Measurements from ENCODE around the gene LIN7B. TPM values are rescaled to one million over a fixed set of nuclear protein-coding genes. Genes with fewer than 3 reads are reported as not detected.

Gene LIN7B
- total and polyA plus RNA-seq, 9 of the 15 experiments (the other 6 are each of a cell fraction or from before 2014, with no cell fraction given): 0.89 to 15.7 (median 4.0) TPM

DNA sequence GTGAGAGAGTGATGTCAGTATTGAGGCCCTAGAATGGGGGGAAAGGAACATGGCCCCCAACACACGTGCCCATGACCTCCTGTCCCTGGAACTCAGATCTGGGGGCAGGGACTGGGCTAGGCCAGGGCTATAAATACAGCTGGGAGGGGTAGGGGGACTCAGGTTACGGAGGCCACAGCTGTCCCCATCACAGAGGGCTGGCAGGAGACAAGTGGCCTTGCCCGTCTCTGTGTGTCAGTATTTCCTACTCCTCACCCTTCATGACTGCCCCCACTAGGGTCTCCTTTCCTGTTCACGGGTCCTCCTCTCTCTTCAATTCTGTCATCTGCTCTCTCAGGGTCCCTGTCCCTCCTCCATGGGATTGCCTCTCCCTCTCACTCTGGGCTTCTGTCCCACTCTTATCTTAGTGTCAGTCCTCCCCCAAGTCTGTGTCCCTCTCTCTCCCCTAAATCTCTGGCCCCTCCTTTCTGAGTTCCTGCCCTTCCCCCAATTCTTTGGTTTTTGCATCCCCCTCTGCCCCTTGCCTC lies 41.7 kb downstream of the LIN7B start (continued):
- peak; percentile 36 for TF ChIP-seq CCNT2 (IDR thresholded peaks at IDR 0.05; ENCODE audit: borderline replicate concordance, extremely low read depth, insufficient read length, low read depth, low read length)
- no peak for TF ChIP-seq NUFIP1 (IDR thresholded peaks at IDR 0.05; ENCODE audit: partially characterized antibody)
- TF ChIP-seq, protein P1, sequence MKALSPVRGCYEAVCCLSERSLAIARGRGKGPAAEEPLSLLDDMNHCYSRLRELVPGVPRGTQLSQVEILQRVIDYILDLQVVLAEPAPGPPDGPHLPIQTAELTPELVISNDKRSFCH (CRISPR knock-in tag; IDR thresholded peaks at IDR 0.05): no peak
- TF ChIP-seq, protein P1 (tag; IDR thresholded peaks at IDR 0.05): no peak; the same call in 1 of the 2 replicates
- TF ChIP-seq ZNF124 (CRISPR knock-in tag; IDR thresholded peaks at IDR 0.05): no peak
- TF ChIP-seq, protein P2, sequence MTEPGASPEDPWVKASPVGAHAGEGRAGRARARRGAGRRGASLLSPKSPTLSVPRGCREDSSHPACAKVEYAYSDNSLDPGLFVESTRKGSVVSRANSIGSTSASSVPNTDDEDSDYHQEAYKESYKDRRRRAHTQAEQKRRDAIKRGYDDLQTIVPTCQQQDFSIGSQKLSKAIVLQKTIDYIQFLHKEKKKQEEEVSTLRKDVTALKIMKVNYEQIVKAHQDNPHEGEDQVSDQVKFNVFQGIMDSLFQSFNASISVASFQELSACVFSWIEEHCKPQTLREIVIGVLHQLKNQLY (CRISPR knock-in tag; conservative IDR thresholded peaks at IDR 0.05): no peak
- no peak for TF ChIP-seq CC2D1A (IDR thresholded peaks at IDR 0.05)
- TF ChIP-seq KDM5B (IDR thresholded peaks at IDR 0.05; ENCODE audit: insufficient replicate concordance, low read depth, low read length): no peak
- TF ChIP-seq ZNF41 (CRISPR knock-in tag; conservative IDR thresholded peaks at IDR 0.05): no peak
- no peak for TF ChIP-seq ZNF408 (CRISPR knock-in tag; IDR thresholded peaks at IDR 0.05; ENCODE audit: low read depth)
- TF ChIP-seq, protein P3, sequence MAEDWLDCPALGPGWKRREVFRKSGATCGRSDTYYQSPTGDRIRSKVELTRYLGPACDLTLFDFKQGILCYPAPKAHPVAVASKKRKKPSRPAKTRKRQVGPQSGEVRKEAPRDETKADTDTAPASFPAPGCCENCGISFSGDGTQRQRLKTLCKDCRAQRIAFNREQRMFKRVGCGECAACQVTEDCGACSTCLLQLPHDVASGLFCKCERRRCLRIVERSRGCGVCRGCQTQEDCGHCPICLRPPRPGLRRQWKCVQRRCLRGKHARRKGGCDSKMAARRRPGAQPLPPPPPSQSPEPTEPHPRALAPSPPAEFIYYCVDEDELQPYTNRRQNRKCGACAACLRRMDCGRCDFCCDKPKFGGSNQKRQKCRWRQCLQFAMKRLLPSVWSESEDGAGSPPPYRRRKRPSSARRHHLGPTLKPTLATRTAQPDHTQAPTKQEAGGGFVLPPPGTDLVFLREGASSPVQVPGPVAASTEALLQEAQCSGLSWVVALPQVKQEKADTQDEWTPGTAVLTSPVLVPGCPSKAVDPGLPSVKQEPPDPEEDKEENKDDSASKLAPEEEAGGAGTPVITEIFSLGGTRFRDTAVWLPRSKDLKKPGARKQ (CRISPR knock-in tag; IDR thresholded peaks at IDR 0.05): no peak
- TF ChIP-seq JUN (IDR thresholded peaks at IDR 0.05; ENCODE audit: borderline replicate concordance, low read depth, low read length): no peak
- no peak for TF ChIP-seq JUN (CRISPR knock-in tag; IDR thresholded peaks at IDR 0.05; ENCODE audit: borderline replicate concordance)
- TF ChIP-seq SAFB2 (IDR thresholded peaks at IDR 0.05; ENCODE audit: borderline replicate concordance, low read depth, low read length, severe bottlenecking): no peak
- TF ChIP-seq, protein P4, sequence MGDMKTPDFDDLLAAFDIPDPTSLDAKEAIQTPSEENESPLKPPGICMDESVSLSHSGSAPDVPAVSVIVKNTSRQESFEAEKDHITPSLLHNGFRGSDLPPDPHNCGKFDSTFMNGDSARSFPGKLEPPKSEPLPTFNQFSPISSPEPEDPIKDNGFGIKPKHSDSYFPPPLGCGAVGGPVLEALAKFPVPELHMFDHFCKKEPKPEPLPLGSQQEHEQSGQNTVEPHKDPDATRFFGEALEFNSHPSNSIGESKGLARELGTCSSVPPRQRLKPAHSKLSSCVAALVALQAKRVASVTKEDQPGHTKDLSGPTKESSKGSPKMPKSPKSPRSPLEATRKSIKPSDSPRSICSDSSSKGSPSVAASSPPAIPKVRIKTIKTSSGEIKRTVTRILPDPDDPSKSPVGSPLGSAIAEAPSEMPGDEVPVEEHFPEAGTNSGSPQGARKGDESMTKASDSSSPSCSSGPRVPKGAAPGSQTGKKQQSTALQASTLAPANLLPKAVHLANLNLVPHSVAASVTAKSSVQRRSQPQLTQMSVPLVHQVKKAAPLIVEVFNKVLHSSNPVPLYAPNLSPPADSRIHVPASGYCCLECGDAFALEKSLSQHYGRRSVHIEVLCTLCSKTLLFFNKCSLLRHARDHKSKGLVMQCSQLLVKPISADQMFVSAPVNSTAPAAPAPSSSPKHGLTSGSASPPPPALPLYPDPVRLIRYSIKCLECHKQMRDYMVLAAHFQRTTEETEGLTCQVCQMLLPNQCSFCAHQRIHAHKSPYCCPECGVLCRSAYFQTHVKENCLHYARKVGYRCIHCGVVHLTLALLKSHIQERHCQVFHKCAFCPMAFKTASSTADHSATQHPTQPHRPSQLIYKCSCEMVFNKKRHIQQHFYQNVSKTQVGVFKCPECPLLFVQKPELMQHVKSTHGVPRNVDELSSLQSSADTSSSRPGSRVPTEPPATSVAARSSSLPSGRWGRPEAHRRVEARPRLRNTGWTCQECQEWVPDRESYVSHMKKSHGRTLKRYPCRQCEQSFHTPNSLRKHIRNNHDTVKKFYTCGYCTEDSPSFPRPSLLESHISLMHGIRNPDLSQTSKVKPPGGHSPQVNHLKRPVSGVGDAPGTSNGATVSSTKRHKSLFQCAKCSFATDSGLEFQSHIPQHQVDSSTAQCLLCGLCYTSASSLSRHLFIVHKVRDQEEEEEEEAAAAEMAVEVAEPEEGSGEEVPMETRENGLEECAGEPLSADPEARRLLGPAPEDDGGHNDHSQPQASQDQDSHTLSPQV (IDR thresholded peaks at IDR 0.05): 0 out of 2 replicates have a peak, but pooled peaks have one; percentile 49
- no peak for TF ChIP-seq MTF1 (CRISPR knock-in tag; IDR thresholded peaks at IDR 0.05; ENCODE audit: borderline replicate concordance)
- no peak for TF ChIP-seq EZH2 (IDR thresholded peaks at IDR 0.05; ENCODE audit: borderline replicate concordance, low read depth, low read length)
- no peak for TF ChIP-seq ZZZ3 (IDR thresholded peaks at IDR 0.05)
- no peak for TF ChIP-seq PYGO2 (tag; IDR thresholded peaks at IDR 0.05)
- peak; percentile 34; the same call in 1 of the 2 replicates for TF ChIP-seq MTA1 (IDR thresholded peaks at IDR 0.05; ENCODE audit: borderline replicate concordance)
- no peak for TF ChIP-seq NRF1 (conservative IDR thresholded peaks at IDR 0.05 in 1 of 2, IDR thresholded peaks at IDR 0.05 in 1 of 2)
- no peak for TF ChIP-seq HDAC8 (tag; IDR thresholded peaks at IDR 0.05)
